WTC11 (cell line): ENCODE results near the gene PRCC. TPM values are rescaled to one million over a fixed set of nuclear protein-coding genes. Genes with fewer than 3 reads are reported as not detected.
A peak's percentile ranks its signal among the peaks of the same experiment; 100 is the strongest.

Experiments
- ATAC-seq: fragments of 200-7000 bp; cut with Tn5 transposase; 2 replicates; pipeline ENCODE4 v1.10.0; 2021; ENCODE audit warnings: mild to moderate bottlenecking, moderate library complexity
- CTCF ChIA-PET: fragments of 300-600 bp; sonication (Branson Sonifier 250); formaldehyde crosslinking; loops from one replicate; lab custom pipeline; 2021; ENCODE audit warnings: antibody characterized with exemption; lab: Charles Lee
- POLR2A ChIA-PET: fragments of 350-600 bp; sonication (Branson Sonifier 250); formaldehyde crosslinking; loops from one replicate; lab custom pipeline; 2021; ENCODE audit warnings: antibody characterized with exemption; lab: Charles Lee
- DNase-seq: peaks from one replicate; pipeline ENCODE4 v3.0.0; 2021; ENCODE audit warnings: low spot score
- H3K27ac Mint-ChIP-seq: 2 replicates; pipeline ENCODE4 v1.8.0; 2021; ENCODE audit warnings: mixed read lengths
- H3K27me3 Mint-ChIP-seq: 2 replicates; pipeline ENCODE4 v1.8.0; 2021; ENCODE audit warnings: low read depth, mild to moderate bottlenecking, moderate library complexity, mixed read lengths
- H3K36me3 Mint-ChIP-seq: 2 replicates; pipeline ENCODE4 v1.8.0; 2021; ENCODE audit warnings: mixed read lengths
- H3K4me1 Mint-ChIP-seq: 2 replicates; pipeline ENCODE4 v1.8.0; 2022; ENCODE audit warnings: mixed read lengths
- H3K4me3 Mint-ChIP-seq: 2 replicates; pipeline ENCODE4 v1.8.0; 2021; ENCODE audit warnings: mild to moderate bottlenecking, moderate library complexity, mixed read lengths
- H3K9me3 Mint-ChIP-seq: 2 replicates; pipeline ENCODE4 v1.8.0; 2021; ENCODE audit warnings: mixed read lengths
- ELF4 ChIP-seq: sonication (generic); formaldehyde crosslinking; IDR thresholded peaks from 2 replicates; pipeline ENCODE4 v1.8.1; 2022; ENCODE audit warnings: low read depth, mild to moderate bottlenecking, moderate library complexity, missing genetic modification reagents
- FOXP1 ChIP-seq: sonication (generic); formaldehyde crosslinking; IDR thresholded peaks from 2 replicates; pipeline ENCODE4 v1.8.0; 2022; ENCODE audit warnings: missing genetic modification reagents, mild to moderate bottlenecking, moderate library complexity, borderline replicate concordance
- JUN ChIP-seq: sonication (generic); formaldehyde crosslinking; IDR thresholded peaks from 2 replicates; pipeline ENCODE4 v1.8.0; 2023; ENCODE audit warnings: mild to moderate bottlenecking, missing genetic modification reagents
- KAT7 ChIP-seq: sonication (generic); formaldehyde crosslinking; IDR thresholded peaks from 2 replicates; pipeline ENCODE4 v1.8.1; 2023; ENCODE audit warnings: missing genetic modification reagents, mild to moderate bottlenecking, borderline replicate concordance
- MXD4 ChIP-seq: fragments of 250-450 bp; sonication (Bioruptor Pico); IDR thresholded peaks from 2 replicates; pipeline ENCODE4 v1.8.0; 2021; ENCODE audit warnings: mild to moderate bottlenecking, moderate library complexity, borderline replicate concordance
- NFE2L1 ChIP-seq: sonication (generic); formaldehyde crosslinking; IDR thresholded peaks from 2 replicates; pipeline ENCODE4 v1.8.1; 2023; ENCODE audit warnings: missing genetic modification reagents
- TCF7 ChIP-seq: sonication (generic); formaldehyde crosslinking; IDR thresholded peaks from 2 replicates; pipeline ENCODE4 v1.8.0; 2022; ENCODE audit warnings: mild to moderate bottlenecking, low read depth, missing genetic modification reagents, moderate library complexity
- ZBTB21 ChIP-seq: sonication (generic); formaldehyde crosslinking; IDR thresholded peaks from 2 replicates; pipeline ENCODE4 v1.8.1; 2023; ENCODE audit warnings: mild to moderate bottlenecking, missing genetic modification reagents, borderline replicate concordance
- ZNF317 ChIP-seq: sonication (generic); formaldehyde crosslinking; IDR thresholded peaks from 2 replicates; pipeline ENCODE4 v1.8.1; 2023; ENCODE audit warnings: low read depth, mild to moderate bottlenecking, moderate library complexity, missing genetic modification reagents, borderline replicate concordance
- ZNF416 ChIP-seq: fragments of 250-450 bp; sonication (Bioruptor Pico); IDR thresholded peaks from 2 replicates; pipeline ENCODE4 v1.9.0; 2021; ENCODE audit warnings: mild to moderate bottlenecking, inconsistent platforms
- ZNF671 ChIP-seq: fragments of 250-450 bp; sonication (Bioruptor Pico); IDR thresholded peaks from 2 replicates; pipeline ENCODE4 v1.8.0; 2021; ENCODE audit warnings: mild to moderate bottlenecking
- total RNA-seq: library from RNA; stranded (reverse); gene quantifications from 3 replicates; pipeline ENCODE4 v1.2.3, GENCODE V29; 2021
- TF ChIP-seq, protein P1 (sequence below): fragments of 250-450 bp; sonication (Bioruptor Pico); IDR thresholded peaks from 2 replicates; pipeline ENCODE4 v1.9.0; 2021; ENCODE audit warnings: mild to moderate bottlenecking
- TF ChIP-seq, protein P2 (sequence below): sonication (generic); formaldehyde crosslinking; IDR thresholded peaks from 2 replicates; pipeline ENCODE4 v1.8.0; 2022; ENCODE audit warnings: mild to moderate bottlenecking, missing genetic modification reagents
- TF ChIP-seq, protein P3 (sequence below): sonication (generic); formaldehyde crosslinking; IDR thresholded peaks from 2 replicates; pipeline ENCODE4 v1.8.0; 2023; ENCODE audit warnings: missing genetic modification reagents, mild to moderate bottlenecking, borderline replicate concordance
- TF ChIP-seq, protein P4 (sequence below): sonication (generic); formaldehyde crosslinking; IDR thresholded peaks from 2 replicates; pipeline ENCODE4 v1.8.1; 2022; ENCODE audit warnings: missing genetic modification reagents, borderline replicate concordance
- TF ChIP-seq, protein P5 (sequence below): sonication (generic); formaldehyde crosslinking; conservative IDR thresholded peaks from 2 replicates; pipeline ENCODE4 v1.8.1; 2023; ENCODE audit warnings: mild to moderate bottlenecking, low read depth, missing genetic modification reagents, moderate library complexity
- TF ChIP-seq, protein P6 (sequence below): sonication (generic); formaldehyde crosslinking; IDR thresholded peaks from 2 replicates; pipeline ENCODE4 v1.8.1; 2022; ENCODE audit warnings: low read depth, missing genetic modification reagents, borderline replicate concordance
- TF ChIP-seq, protein P7 (sequence below): sonication (generic); formaldehyde crosslinking; IDR thresholded peaks from 2 replicates; pipeline ENCODE4 v1.8.1; 2023; ENCODE audit warnings: mild to moderate bottlenecking, missing genetic modification reagents

PRCC gene
- total RNA-seq, 1 experiment from 2014 or later = 97.4 TPM

DNA sequence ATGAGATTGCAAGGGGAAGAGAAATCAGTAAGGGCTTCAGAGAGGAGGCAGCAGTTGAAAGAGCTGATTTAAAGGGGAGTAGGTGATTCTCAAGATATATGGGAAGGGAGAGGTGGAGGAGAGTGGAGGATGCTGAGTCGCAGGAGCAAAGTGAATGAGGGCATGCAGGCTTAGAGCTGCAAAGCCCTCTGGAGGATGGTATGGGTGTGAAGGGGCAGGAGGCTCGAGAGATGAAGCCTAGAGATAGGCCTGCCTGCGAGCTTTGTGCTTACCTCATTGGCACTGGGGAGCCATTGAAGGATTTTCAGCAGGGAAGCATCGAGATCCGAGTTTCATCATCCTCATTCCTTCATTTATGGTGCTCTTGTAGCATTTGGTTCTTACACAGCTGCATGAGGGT lies 65.1 kb downstream of the PRCC start:
- TF ChIP-seq, protein P1, sequence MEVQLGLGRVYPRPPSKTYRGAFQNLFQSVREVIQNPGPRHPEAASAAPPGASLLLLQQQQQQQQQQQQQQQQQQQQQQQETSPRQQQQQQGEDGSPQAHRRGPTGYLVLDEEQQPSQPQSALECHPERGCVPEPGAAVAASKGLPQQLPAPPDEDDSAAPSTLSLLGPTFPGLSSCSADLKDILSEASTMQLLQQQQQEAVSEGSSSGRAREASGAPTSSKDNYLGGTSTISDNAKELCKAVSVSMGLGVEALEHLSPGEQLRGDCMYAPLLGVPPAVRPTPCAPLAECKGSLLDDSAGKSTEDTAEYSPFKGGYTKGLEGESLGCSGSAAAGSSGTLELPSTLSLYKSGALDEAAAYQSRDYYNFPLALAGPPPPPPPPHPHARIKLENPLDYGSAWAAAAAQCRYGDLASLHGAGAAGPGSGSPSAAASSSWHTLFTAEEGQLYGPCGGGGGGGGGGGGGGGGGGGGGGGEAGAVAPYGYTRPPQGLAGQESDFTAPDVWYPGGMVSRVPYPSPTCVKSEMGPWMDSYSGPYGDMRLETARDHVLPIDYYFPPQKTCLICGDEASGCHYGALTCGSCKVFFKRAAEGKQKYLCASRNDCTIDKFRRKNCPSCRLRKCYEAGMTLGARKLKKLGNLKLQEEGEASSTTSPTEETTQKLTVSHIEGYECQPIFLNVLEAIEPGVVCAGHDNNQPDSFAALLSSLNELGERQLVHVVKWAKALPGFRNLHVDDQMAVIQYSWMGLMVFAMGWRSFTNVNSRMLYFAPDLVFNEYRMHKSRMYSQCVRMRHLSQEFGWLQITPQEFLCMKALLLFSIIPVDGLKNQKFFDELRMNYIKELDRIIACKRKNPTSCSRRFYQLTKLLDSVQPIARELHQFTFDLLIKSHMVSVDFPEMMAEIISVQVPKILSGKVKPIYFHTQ (CRISPR knock-in tag) = no peak
- TF ChIP-seq, protein P2, sequence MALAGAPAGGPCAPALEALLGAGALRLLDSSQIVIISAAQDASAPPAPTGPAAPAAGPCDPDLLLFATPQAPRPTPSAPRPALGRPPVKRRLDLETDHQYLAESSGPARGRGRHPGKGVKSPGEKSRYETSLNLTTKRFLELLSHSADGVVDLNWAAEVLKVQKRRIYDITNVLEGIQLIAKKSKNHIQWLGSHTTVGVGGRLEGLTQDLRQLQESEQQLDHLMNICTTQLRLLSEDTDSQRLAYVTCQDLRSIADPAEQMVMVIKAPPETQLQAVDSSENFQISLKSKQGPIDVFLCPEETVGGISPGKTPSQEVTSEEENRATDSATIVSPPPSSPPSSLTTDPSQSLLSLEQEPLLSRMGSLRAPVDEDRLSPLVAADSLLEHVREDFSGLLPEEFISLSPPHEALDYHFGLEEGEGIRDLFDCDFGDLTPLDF (CRISPR knock-in tag) = no peak
- TF ChIP-seq KAT7 (CRISPR knock-in tag) (no peak), MXD4 (CRISPR knock-in tag) (no peak), FOXP1 (CRISPR knock-in tag) (no peak), JUN (CRISPR knock-in tag) (no peak), ZBTB21 (CRISPR knock-in tag) (no peak), TCF7 (no peak), NFE2L1 (CRISPR knock-in tag) (no peak), ELF4 (no peak), ZNF671 (no peak)
- TF ChIP-seq, protein P3, sequence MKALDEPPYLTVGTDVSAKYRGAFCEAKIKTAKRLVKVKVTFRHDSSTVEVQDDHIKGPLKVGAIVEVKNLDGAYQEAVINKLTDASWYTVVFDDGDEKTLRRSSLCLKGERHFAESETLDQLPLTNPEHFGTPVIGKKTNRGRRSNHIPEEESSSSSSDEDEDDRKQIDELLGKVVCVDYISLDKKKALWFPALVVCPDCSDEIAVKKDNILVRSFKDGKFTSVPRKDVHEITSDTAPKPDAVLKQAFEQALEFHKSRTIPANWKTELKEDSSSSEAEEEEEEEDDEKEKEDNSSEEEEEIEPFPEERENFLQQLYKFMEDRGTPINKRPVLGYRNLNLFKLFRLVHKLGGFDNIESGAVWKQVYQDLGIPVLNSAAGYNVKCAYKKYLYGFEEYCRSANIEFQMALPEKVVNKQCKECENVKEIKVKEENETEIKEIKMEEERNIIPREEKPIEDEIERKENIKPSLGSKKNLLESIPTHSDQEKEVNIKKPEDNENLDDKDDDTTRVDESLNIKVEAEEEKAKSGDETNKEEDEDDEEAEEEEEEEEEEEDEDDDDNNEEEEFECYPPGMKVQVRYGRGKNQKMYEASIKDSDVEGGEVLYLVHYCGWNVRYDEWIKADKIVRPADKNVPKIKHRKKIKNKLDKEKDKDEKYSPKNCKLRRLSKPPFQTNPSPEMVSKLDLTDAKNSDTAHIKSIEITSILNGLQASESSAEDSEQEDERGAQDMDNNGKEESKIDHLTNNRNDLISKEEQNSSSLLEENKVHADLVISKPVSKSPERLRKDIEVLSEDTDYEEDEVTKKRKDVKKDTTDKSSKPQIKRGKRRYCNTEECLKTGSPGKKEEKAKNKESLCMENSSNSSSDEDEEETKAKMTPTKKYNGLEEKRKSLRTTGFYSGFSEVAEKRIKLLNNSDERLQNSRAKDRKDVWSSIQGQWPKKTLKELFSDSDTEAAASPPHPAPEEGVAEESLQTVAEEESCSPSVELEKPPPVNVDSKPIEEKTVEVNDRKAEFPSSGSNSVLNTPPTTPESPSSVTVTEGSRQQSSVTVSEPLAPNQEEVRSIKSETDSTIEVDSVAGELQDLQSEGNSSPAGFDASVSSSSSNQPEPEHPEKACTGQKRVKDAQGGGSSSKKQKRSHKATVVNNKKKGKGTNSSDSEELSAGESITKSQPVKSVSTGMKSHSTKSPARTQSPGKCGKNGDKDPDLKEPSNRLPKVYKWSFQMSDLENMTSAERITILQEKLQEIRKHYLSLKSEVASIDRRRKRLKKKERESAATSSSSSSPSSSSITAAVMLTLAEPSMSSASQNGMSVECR = no peak
- TF ChIP-seq, protein P4, sequence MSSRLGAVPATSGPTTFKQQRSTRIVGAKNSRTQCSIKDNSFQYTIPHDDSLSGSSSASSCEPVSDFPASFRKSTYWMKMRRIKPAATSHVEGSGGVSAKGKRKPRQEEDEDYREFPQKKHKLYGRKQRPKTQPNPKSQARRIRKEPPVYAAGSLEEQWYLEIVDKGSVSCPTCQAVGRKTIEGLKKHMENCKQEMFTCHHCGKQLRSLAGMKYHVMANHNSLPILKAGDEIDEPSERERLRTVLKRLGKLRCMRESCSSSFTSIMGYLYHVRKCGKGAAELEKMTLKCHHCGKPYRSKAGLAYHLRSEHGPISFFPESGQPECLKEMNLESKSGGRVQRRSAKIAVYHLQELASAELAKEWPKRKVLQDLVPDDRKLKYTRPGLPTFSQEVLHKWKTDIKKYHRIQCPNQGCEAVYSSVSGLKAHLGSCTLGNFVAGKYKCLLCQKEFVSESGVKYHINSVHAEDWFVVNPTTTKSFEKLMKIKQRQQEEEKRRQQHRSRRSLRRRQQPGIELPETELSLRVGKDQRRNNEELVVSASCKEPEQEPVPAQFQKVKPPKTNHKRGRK (CRISPR knock-in tag) = no peak
- TF ChIP-seq, all 79 proteins: peak for 0
- ChIA-PET POLR2A (interaction anchor here (0.5 kb wide), 1 partner anchor 138 kb away, joined by 3 read pairs; no protein-coding TSS in a partner anchor), CTCF (interaction anchor here (0.8 to 1.6 kb wide), 9 partner anchors 10 to 143 kb away, joined by 3 to 9 read pairs (median 3); partner anchors contain the start of gene INSRR)
- peaks cover 64% of the 10 kb centered on the region for H3K27me3 Mint-ChIP-seq
- no peak overlapping the region for H3K4me3 Mint-ChIP-seq
- H3K4me1 Mint-ChIP-seq = no peaks in the 10 kb centered on the region
- ATAC-seq (peak; percentile 60), DNase-seq (no peak)
- no peaks in the 10 kb centered on the region for H3K9me3 Mint-ChIP-seq
- no peaks in the 10 kb centered on the region for H3K36me3 Mint-ChIP-seq
- H3K27ac Mint-ChIP-seq = no peak overlapping the region

DNA sequence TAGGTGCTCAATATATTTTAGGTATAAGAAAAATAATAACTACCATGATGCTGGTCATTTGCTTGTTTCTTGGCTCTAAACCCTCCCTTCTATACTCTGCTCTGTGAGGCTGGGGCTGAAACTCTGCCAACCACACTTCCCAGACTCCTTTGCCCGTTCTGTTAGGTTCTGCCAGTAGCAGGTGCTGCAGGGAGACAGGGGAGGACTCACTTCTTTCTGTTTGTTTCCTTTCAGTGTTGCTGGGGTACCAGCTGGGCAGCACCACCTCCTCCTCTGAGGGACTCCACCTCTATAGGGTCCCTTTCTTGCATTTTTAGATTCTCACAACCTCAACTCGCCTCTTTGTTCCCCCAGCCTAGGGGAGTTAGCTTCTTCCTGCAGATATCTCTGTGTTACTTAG lies 66.3 kb downstream of the PRCC start:
- Mint-ChIP-seq H3K9me3 (no peaks in the 10 kb centered on the region), H3K4me3 (no peak overlapping the region), H3K4me1 (no peaks in the 10 kb centered on the region), H3K36me3 (no peaks in the 10 kb centered on the region), H3K27ac (no peak overlapping the region), H3K27me3 (peaks cover 64% of the 10 kb centered on the region)
- no peak for DNase-seq
- POLR2A ChIA-PET = no interaction called here
- no peak for ATAC-seq
- CTCF ChIA-PET = interaction anchor here (0.8 to 1.7 kb wide), 3 partner anchors 26 to 94 kb away, joined by 3 to 8 read pairs (median 5); partner anchors contain the start of gene NTRK1
- TF ChIP-seq ZNF416 (CRISPR knock-in tag) (no peak), ZNF317 (CRISPR knock-in tag) (no peak), FOXP1 (CRISPR knock-in tag) (no peak)
- TF ChIP-seq, protein P5, sequence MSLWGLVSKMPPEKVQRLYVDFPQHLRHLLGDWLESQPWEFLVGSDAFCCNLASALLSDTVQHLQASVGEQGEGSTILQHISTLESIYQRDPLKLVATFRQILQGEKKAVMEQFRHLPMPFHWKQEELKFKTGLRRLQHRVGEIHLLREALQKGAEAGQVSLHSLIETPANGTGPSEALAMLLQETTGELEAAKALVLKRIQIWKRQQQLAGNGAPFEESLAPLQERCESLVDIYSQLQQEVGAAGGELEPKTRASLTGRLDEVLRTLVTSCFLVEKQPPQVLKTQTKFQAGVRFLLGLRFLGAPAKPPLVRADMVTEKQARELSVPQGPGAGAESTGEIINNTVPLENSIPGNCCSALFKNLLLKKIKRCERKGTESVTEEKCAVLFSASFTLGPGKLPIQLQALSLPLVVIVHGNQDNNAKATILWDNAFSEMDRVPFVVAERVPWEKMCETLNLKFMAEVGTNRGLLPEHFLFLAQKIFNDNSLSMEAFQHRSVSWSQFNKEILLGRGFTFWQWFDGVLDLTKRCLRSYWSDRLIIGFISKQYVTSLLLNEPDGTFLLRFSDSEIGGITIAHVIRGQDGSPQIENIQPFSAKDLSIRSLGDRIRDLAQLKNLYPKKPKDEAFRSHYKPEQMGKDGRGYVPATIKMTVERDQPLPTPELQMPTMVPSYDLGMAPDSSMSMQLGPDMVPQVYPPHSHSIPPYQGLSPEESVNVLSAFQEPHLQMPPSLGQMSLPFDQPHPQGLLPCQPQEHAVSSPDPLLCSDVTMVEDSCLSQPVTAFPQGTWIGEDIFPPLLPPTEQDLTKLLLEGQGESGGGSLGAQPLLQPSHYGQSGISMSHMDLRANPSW (CRISPR knock-in tag) = no peak
- TF ChIP-seq, protein P6, sequence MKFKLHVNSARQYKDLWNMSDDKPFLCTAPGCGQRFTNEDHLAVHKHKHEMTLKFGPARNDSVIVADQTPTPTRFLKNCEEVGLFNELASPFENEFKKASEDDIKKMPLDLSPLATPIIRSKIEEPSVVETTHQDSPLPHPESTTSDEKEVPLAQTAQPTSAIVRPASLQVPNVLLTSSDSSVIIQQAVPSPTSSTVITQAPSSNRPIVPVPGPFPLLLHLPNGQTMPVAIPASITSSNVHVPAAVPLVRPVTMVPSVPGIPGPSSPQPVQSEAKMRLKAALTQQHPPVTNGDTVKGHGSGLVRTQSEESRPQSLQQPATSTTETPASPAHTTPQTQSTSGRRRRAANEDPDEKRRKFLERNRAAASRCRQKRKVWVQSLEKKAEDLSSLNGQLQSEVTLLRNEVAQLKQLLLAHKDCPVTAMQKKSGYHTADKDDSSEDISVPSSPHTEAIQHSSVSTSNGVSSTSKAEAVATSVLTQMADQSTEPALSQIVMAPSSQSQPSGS (CRISPR knock-in tag) = no peak
- TF ChIP-seq, protein P7, sequence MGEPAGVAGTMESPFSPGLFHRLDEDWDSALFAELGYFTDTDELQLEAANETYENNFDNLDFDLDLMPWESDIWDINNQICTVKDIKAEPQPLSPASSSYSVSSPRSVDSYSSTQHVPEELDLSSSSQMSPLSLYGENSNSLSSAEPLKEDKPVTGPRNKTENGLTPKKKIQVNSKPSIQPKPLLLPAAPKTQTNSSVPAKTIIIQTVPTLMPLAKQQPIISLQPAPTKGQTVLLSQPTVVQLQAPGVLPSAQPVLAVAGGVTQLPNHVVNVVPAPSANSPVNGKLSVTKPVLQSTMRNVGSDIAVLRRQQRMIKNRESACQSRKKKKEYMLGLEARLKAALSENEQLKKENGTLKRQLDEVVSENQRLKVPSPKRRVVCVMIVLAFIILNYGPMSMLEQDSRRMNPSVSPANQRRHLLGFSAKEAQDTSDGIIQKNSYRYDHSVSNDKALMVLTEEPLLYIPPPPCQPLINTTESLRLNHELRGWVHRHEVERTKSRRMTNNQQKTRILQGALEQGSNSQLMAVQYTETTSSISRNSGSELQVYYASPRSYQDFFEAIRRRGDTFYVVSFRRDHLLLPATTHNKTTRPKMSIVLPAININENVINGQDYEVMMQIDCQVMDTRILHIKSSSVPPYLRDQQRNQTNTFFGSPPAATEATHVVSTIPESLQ = no peak
